ENCODE results near the gene AZIN2. TPM values are rescaled to one million over a fixed set of nuclear protein-coding genes. Genes with fewer than 3 reads are reported as not detected.

AZIN2 gene
- 0.42 TPM for polyA plus RNA-seq (2012; ENCODE audit: missing spikeins)

DNA sequence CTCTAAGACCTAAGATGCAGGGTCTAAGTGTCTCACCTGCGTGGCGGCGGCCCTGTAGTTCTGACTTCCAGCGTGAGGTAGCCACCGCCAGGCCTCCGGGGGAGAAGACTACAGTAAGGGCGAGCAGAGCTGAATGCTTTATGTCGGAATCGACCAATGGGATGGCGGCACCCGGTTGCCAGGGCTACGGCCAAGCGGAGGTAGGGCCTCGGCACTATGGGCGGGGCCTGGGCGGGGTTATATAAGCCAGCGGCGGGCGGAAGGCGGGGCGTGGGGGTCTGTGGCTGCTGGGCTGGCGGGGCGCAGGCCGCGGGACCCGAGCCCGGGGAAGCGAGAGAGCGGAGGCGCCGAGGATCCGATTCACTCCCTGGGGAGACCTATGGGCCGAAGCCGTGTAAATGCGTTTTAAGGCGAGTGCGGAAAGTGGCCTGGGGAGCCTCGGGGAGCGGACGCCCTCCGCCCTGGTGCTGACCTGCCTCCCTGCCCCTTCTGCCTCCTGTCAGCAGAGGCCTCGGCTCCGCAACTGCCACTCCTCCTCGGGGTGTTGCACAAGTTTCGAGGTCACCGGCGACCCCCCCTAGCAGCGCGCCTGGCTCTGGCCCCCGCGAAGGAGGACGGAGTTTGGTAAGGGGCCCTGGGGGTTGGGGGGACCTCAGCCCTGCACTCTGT, at the start of gene AZIN2:
TSS of gene AZIN2 (plus strand) at position 269 of the 669 bp plus-strand sequence. CDS start 1,097 bp downstream, outside the sequence.
- peak; percentile 94 for FAIRE-seq
- TF ChIP-seq POLR2AphosphoS5 (IDR thresholded peaks at IDR 0.05; ENCODE audit: low read depth, low read length) (no peak; the same call in 1 of the 2 replicates), POLR2A (IDR thresholded peaks at IDR 0.05; ENCODE audit: low read depth, low read length) (peak; percentile 71; the same call in 1 of the 2 replicates), TAF1 (IDR thresholded peaks at IDR 0.05; ENCODE audit: borderline replicate concordance, low read depth, low read length) (peak; percentile 43; the same call in 1 of the 2 replicates)

DNA sequence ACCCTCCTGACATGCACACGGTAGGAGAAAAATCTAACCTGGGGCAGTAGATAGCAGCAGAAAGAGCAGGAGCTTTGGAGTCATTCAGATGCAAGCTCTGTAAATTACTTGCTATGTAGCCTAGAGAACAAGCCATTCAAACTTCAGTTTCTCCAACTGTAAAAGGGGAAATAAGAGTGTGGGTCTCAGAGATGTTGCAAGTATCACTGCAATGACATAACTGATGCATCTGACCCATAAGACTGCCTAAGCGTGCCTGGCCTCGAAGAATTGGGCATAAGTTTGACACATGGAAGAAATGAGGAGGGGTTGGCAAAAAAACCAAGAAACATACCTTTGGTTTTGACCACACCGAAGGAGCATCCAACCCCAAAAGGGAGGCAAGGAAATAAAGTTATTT, 49.4 kb upstream of the AZIN2 start:
- TF ChIP-seq TAF1 (IDR thresholded peaks at IDR 0.05; ENCODE audit: borderline replicate concordance, low read depth, low read length) (no peak), POLR2AphosphoS5 (IDR thresholded peaks at IDR 0.05; ENCODE audit: low read depth, low read length) (no peak), POLR2A (IDR thresholded peaks at IDR 0.05; ENCODE audit: low read depth, low read length) (no peak)
- no peak for FAIRE-seq
- no peak for DNase-seq (ENCODE audit: insufficient read length)

More for the DNA sequence above, at the start of gene AZIN2:
- DNase-seq (ENCODE audit: insufficient read length): peak; percentile 92

DNA sequence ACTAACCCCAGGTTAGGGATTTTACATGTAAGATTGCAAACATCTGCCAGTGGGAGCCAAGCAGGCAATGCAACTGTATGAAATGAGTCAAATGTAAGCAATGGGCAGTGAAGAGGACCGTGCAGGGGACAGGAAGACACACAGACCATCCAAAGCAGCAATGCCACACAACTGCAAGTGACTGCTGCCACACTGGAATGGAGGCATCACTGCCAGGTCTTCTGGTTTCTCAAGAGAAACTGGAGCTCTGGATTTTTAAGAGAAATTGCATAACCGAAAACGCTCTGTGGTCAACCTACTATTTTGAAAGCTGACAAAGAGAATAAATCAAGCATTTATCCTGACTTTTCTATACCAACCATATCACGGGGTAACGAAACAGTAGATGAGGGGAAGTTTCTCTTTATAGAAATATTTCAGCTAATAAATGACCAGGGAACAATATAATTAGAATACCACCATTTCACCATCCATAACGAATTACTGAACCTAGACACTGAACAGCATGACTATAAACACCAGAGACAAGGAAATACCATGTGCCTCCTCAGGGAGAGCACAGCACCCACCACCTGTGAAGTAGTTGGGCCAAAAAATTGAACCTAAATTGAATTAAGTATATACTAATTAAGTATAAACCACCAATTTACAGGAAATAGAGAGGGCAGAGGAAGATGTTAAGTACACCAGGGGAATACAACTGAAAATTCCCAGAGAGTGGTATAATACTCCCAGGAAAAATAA, 48.7 kb upstream of the AZIN2 start:
- DNase-seq (ENCODE audit: insufficient read length) (no peak), FAIRE-seq (no peak)
- TF ChIP-seq POLR2A (IDR thresholded peaks at IDR 0.05; ENCODE audit: low read depth, low read length) (no peak), POLR2AphosphoS5 (IDR thresholded peaks at IDR 0.05; ENCODE audit: low read depth, low read length) (no peak), TAF1 (IDR thresholded peaks at IDR 0.05; ENCODE audit: borderline replicate concordance, low read depth, low read length) (no peak)

DNA sequence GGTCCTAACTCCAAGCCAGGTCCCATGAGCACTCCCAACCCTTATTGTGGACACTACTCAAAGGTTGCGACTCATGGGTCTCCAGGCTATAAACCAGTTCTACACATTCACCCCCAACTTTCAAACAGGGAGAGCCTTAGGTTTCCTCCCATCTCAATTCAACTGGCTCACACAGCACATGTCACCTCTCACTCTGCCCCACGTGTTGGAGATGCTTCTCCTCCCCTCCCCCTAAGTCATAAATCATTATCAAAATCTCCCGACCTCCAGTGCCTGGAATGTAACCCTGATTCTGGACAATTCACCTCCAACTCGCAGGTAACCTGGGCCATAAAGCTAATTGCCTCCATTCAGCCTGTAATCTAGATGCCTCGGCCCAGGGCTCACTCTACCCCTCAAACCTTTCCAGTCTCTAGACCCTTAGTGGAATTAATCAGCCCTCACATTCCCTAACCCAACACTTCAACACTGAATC, 44.9 kb upstream of the AZIN2 start:
- TF ChIP-seq POLR2A (IDR thresholded peaks at IDR 0.05; ENCODE audit: low read depth, low read length) (no peak; the same call in 1 of the 2 replicates), POLR2AphosphoS5 (IDR thresholded peaks at IDR 0.05; ENCODE audit: low read depth, low read length) (no peak), TAF1 (IDR thresholded peaks at IDR 0.05; ENCODE audit: borderline replicate concordance, low read depth, low read length) (no peak)
- peak; percentile 40 for FAIRE-seq
- no peak for DNase-seq (ENCODE audit: insufficient read length)

DNA sequence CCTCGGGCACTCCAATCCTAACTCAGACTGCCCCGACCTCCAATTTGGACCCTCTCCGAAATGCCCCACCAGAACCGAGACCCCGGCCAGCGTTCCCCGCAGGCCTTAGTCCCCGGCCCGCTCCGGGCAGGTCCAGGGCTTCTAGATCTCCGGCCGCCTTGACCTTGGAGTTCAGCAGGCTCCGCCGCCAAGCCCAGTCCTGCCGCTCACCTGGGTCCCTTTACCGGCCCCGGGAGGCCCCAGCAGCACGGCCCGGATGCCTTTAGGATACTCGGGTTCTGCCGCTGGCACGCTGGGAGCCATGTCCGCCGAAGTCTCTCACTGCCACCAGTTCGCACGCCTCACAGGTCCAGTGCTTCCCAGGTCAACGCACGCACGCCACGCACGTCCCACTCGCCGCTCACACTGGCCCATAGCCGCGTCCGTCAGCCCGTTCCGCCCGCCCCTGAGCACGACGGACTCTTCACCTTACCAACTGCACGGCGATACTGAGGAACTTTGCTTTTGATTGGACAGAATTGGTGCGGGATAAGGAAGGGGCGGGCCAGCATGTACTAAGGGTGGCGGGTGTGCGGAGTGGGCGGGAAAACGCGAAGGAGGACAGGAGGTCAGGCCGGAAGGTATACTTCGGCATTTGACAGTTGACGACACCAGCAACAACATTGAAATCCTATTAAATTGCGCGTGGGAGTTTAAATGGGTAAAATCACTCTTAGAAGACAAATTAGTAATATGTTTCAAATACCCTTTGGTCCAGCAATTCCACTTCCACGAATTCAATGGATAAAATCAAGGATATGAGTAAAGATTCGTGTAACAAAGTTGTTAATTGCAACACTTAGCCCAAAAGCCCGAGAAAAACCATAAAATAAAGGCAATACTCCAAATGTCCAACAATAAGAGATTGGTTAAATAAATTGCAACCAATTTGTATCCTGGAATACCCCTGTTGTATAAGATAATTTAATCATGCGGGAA, 44.1 kb upstream of the AZIN2 start, which contains the start of gene AK2:
TSS of gene AK2 (minus strand) at position 358 of the 978 bp plus-strand sequence. CDS start at position 303, 55 bp downstream.
- DNase-seq (ENCODE audit: insufficient read length) (peak; percentile 95), FAIRE-seq (peak; percentile 99)
- peak; percentile 76 for TF ChIP-seq POLR2A (IDR thresholded peaks at IDR 0.05; ENCODE audit: low read depth, low read length)
- no peak for TF ChIP-seq TAF1 (IDR thresholded peaks at IDR 0.05; ENCODE audit: borderline replicate concordance, low read depth, low read length)
- peak; percentile 67 for TF ChIP-seq POLR2AphosphoS5 (IDR thresholded peaks at IDR 0.05; ENCODE audit: low read depth, low read length)

DNA sequence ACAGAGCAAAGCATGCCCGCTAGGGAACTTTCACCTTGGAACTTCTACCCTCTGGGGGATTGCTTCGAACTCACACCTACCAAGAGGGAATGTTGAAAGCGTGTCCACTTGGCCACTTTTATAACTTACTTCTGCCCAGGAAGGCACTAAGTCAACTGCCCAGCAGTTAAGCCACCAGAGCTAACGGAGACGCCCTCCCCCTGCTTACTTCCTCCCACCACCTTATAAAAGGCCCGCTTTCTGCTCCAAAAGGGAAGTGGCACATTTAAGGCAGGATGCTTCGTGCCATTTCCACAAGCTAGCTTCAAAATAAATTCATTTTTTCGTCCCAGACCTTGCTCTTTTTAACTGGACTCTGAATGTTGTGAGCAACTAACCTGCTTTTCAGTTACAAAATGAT, 41.1 kb upstream of the AZIN2 start:
- DNase-seq (ENCODE audit: insufficient read length) (no peak), FAIRE-seq (no peak)
- no peak for TF ChIP-seq TAF1 (IDR thresholded peaks at IDR 0.05; ENCODE audit: borderline replicate concordance, low read depth, low read length)
- no peak for TF ChIP-seq POLR2AphosphoS5 (IDR thresholded peaks at IDR 0.05; ENCODE audit: low read depth, low read length)

DNA sequence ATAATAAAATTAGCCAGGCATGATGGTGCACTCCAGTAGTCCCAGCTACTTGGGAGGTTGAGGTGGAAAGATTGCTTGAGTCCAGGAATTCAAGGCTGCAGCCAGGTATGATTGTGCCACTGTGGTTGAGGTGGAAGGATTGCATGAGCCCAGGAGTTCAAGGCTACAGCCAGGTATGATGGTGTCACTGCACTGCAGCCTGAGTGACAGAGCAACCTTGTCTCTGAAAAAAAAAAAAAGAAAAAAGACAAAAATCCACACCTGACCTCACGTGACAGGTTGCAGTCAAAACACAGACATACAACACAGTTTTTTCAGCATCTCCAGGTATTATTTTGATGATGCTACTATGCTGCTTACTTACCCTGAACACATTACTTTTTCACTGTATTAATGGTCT, 39.9 kb upstream of the AZIN2 start:
- TF ChIP-seq TAF1 (IDR thresholded peaks at IDR 0.05; ENCODE audit: borderline replicate concordance, low read depth, low read length) (no peak), POLR2AphosphoS5 (IDR thresholded peaks at IDR 0.05; ENCODE audit: low read depth, low read length) (no peak), POLR2A (IDR thresholded peaks at IDR 0.05; ENCODE audit: low read depth, low read length) (no peak)
- no peak for DNase-seq (ENCODE audit: insufficient read length)
- FAIRE-seq: no peak

DNA sequence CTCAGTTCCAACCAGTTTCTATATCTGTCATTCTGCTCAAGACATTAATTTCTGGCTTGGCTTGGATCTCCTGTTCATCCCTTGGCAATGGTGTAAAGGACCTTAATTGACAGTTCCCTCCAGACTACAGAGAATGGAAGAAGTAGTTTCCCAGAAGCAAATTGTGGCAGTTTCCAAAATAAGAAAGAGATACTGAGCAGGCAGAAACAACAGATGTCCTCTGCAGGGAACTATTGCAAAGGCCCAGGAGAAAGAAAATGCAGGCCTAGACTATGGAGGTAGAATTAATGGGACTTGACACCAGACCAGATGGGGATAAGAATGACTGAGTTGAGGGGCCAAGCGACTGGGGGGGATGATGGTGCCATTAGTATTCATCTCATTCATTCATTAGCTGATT, 38.1 kb upstream of the AZIN2 start:
- no peak for FAIRE-seq
- DNase-seq (ENCODE audit: insufficient read length): no peak
- TF ChIP-seq TAF1 (IDR thresholded peaks at IDR 0.05; ENCODE audit: borderline replicate concordance, low read depth, low read length) (no peak), POLR2A (IDR thresholded peaks at IDR 0.05; ENCODE audit: low read depth, low read length) (no peak), POLR2AphosphoS5 (IDR thresholded peaks at IDR 0.05; ENCODE audit: low read depth, low read length) (no peak)

DNA sequence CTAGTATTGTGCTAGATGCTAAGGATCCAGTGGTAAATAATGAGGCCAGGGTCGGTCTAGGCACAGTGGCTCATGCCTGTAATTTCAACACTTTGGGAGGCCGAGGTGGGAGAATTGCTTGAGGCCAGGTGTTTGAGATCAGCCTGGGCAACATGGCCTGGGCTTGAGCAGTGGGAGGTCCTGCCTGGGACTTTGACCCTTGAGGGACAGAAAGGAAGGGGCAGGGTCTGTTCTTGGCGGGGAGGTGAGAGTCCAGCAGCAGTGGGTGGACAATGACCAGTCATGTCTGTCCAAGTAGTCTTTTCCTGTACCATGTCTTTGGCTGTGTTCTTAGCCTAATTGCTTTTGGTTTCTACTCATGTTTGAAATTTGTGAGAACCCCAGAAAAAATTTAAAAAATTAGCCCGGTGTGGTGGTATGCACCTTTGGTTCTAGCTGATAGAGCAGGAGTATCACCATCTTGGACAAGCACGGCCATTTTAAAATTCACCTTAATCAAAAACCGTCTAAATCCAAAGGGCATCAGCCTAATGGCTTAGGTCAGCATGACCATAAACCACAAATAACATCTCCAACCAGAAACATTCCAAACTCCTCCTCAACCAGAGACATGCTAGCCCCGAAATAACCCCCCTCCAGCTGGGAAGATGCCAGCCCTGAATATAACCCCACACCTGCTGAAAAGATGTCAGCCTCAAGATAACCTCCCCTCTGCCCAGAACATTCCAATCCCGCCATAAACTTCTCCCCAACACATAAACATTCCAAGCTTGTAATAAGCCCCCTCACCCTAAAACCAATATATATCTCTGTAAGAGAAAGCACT, 37.5 kb upstream of the AZIN2 start:
- no peak for TF ChIP-seq TAF1 (IDR thresholded peaks at IDR 0.05; ENCODE audit: borderline replicate concordance, low read depth, low read length)
- no peak for TF ChIP-seq POLR2A (IDR thresholded peaks at IDR 0.05; ENCODE audit: low read depth, low read length)
- no peak for TF ChIP-seq POLR2AphosphoS5 (IDR thresholded peaks at IDR 0.05; ENCODE audit: low read depth, low read length)
- FAIRE-seq: no peak
- DNase-seq (ENCODE audit: insufficient read length): no peak

DNA sequence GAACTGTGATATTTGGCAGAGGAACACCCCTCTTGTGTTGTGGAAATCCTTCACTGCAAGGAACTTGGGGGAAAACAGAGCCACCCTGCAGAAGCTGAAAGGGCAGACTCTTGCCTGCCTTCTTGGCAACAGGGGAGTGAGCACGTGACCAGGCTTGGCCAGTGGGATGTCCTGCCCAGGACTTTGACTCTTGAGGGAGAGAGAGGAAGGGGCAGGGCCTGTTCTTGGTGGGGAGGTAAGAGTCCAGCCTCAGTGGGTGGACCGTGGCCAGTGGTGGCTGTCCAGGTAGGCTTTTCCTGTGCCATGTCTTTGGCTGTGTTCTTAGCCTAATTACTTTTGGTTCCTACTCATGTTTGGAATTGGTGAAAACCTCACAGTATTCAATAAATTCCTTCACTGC, 35.7 kb upstream of the AZIN2 start:
- TF ChIP-seq POLR2A (IDR thresholded peaks at IDR 0.05; ENCODE audit: low read depth, low read length) (no peak), TAF1 (IDR thresholded peaks at IDR 0.05; ENCODE audit: borderline replicate concordance, low read depth, low read length) (no peak)
- DNase-seq (ENCODE audit: insufficient read length) (no peak), FAIRE-seq (no peak)
